Right ventricle myocardium inferior (tissue), 1 donor: ENCODE measurements around the gene BCAS3. TPM values are rescaled to one million over a fixed set of nuclear protein-coding genes. Genes with fewer than 3 reads are reported as not detected.

Experiments
- ATAC-seq: fragments of 200-7000 bp; cut with Tn5 transposase; one replicate; pipeline ENCODE4 v1.9.1; 2020; ENCODE audit warnings: mild to moderate bottlenecking, moderate library complexity
- DNase-seq: peaks from one replicate; pipeline ENCODE4 v3.0.0; 2021; ENCODE audit errors: missing footprints
- intact Hi-C: fragments of 100-400 bp; cut with DNase I; formaldehyde crosslinking; loops from one replicate; pipeline ENCODE4 v1.11.0; 2022
- total RNA-seq: library from RNA; stranded (reverse); fragmentation: NEBNext Ultra II Directional; extraction: Animal tissue kit (Norgen Biotek cat#: 25700); gene quantifications from one replicate; pipeline ENCODE4 v1.2.1, GENCODE V29; 2021
- donor health status: DM: no; HTN: yes; CAD: no; lungs with severe emphysema.

Gene BCAS3
- total RNA-seq, 1 donor from 2014 or later, result 13.3 TPM

DNA sequence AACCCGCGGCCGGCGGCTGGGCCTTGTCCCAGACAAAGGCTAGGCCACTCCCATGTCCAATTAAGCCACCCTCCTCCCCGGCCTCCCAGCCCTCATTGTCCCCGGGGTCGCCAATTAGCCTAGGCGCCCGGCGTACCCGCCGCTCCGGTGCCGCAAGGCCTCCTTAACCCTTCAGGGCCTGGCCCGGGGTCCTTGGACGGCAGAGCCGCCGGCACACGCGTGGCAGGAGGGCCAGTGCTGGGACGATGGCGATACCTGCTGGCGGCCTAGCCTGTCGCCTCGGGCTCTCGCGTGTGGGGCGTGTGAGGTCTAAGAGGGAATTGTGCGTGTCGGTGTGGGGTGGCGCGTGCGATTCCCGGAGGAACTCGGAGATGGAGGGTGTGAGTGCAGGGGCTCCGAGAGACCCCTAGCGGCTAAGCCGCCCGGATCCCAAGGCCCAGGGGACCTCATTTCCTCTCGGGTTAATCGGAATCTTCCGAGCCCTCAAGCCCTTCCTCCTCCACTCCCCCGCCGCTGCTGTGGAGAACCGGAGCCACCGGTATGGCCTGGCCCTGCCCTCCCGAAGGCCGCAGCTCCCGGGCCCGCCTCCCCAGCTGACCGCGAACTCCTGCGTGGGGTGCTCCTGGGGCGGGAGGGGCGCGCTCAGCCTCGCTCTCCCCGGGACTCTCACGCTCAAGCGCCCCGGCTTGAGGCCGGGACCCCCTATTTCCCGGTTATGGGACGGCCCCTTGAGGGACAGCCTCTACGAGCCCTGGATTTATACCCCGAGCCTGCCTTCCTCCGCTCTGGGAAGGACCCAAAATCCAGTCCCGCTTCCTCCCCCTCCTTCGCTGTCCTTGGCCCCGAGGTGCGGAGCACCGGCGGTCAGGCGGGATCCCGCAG, 733.9 kb downstream of the BCAS3 start:
- DNase-seq (peak; percentile 82), ATAC-seq (peak; percentile 51)
- intact Hi-C loops, result loop anchor here (1.0 to 10.0 kb wide), 5 partner anchors 63 to 689 kb away; no protein-coding TSS in a partner anchor

- ATAC-seq, result peak; percentile 82
- intact Hi-C loops, result loop anchor here (1.0 to 10.0 kb wide), 5 partner anchors 62 to 690 kb away; no protein-coding TSS in a partner anchor
- peak; percentile 91 for DNase-seq
Measured at GRCh38 chr17:61412143-61412859, 734.6 kb downstream of the BCAS3 start.

- ATAC-seq (no peak), DNase-seq (no peak)
- intact Hi-C loops, result loop anchor here (1.0 to 10.0 kb wide), 5 partner anchors 62 to 691 kb away; no protein-coding TSS in a partner anchor
Measured at GRCh38 chr17:61412860-61413660, 735.4 kb downstream of the BCAS3 start.

GRCh38 chr17:61413661-61414126, 736.0 kb downstream of the BCAS3 start:
- no peak for ATAC-seq
- intact Hi-C loops, result loop anchor here (2.0 to 10.0 kb wide), 4 partner anchors 61 to 691 kb away; no protein-coding TSS in a partner anchor
- DNase-seq, result no peak

DNA sequence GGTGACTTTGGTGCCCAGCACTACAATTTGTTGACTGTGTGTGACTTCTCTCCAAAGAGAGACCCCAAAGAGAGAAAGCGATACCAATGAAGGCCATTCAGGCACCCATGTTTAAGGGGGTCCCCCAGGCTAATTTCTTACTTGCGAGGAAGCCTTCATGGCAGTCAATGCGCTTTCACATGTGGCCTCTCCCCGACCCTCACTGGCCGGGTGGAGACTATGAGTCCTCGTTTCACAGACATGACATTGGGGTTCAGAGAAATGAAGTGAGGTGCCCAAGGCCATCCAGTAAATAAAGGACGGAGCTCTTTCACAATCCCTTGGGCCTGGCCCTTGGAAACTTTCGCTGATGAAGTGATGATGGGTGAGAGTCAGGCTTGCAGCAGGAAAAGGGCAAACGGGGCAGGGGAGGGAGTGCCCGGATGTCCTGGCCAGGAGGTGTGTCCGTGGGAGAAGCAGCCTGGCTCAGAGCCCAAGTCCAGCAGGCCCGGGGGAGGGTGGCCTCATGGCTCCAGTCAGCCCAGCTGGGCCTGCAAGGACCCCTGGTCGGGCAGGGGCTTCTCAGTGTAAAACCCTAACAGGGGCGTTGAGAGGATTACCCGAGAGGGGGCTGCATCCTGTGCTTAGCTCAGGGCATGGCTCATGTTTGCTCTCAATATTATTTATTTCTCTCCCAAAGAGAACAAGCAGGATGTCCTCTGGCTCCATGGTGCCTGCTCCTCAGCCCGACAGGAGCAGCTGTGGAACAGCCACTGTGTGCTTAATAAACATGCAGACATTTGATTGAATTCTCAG, 736.7 kb downstream of the BCAS3 start:
- DNase-seq (peak; percentile 52), ATAC-seq (no peak)
- intact Hi-C loops, result loop anchor here (5.0 to 10.0 kb wide), 3 partner anchors 60 to 692 kb away; no protein-coding TSS in a partner anchor

DNA sequence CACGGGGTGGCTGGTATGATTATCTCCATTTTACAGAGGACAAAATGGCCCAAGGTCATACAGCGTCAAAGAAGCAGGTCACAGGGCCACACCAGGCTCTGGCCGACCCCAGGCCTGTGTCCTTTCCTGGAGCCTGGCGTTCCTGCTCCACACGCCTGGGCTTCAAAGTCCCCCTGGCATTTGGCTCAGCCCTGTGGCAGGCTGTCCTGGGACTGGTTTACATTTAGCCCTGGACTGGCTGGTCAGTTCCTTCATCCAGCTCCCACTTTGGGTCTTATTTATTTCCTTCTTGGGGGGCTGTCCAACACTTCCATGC, 737.2 kb downstream of the BCAS3 start:
- intact Hi-C loops, result loop anchor here (5.0 to 10.0 kb wide), 3 partner anchors 60 to 693 kb away; no protein-coding TSS in a partner anchor
- no peak for ATAC-seq
- no peak for DNase-seq

GRCh38 chr17:61415374-61416210, 737.9 kb downstream of the BCAS3 start:
- peak; percentile 41 for DNase-seq
- ATAC-seq, result no peak
- intact Hi-C loops, result loop anchor here (10.0 kb wide), 1 partner anchor 59 kb away; no protein-coding TSS in a partner anchor

- DNase-seq (no peak), ATAC-seq (no peak)
- intact Hi-C loops, result loop anchor here (10.0 kb wide), 1 partner anchor 59 kb away; no protein-coding TSS in a partner anchor
Measured at GRCh38 chr17:61416211-61416539, 738.5 kb downstream of the BCAS3 start.

GRCh38 chr17:61416540-61417363, 739.1 kb downstream of the BCAS3 start:
- intact Hi-C loops, result loop anchor here (10.0 kb wide), 1 partner anchor 58 kb away; no protein-coding TSS in a partner anchor
- peak; percentile 94 for DNase-seq
- ATAC-seq, result peak; percentile 87

GRCh38 chr17:61418449-61418848, 740.8 kb downstream of the BCAS3 start:
- ATAC-seq (no peak), DNase-seq (no peak)
- intact Hi-C loops, result loop anchor here (10.0 kb wide), 1 partner anchor 56 kb away; no protein-coding TSS in a partner anchor

- no peak for ATAC-seq
- intact Hi-C loops, result loop anchor here (5.0 to 10.0 kb wide), 2 partner anchors 55 to 418 kb away; no protein-coding TSS in a partner anchor
- no peak for DNase-seq
Measured at GRCh38 chr17:61419496-61420046, 741.9 kb downstream of the BCAS3 start.

GRCh38 chr17:61420052-61420451, 742.4 kb downstream of the BCAS3 start:
- intact Hi-C loops, result loop anchor here (5.0 kb wide), 1 partner anchor 417 kb away; no protein-coding TSS in a partner anchor
- no peak for ATAC-seq
- DNase-seq, result no peak

- no peak for DNase-seq
- no peak for ATAC-seq
- intact Hi-C loops, result loop anchor here (5.0 kb wide), 1 partner anchor 416 kb away; no protein-coding TSS in a partner anchor
Measured at GRCh38 chr17:61420745-61421398, 743.2 kb downstream of the BCAS3 start.

DNA sequence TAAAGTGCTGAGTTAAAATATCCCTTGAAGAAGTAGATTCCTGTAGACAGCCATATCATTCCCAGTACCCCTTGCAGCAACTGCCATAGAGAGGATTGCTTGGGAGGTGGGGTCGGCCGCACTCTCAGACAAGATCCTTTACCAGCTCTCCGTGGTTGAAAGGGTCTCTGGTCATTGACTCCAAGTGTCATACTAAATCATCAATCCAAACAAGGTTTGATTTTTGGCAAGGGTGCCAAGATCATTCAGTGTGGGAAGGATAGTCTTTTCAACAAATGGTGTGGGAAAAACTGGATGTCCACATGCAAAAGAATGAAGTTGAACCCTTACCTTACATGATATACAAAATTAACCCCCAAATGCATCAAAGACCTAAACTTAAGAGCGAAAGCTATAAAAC, 743.8 kb downstream of the BCAS3 start:
- ATAC-seq (no peak), DNase-seq (no peak)
- intact Hi-C loops, result loop anchor here (5.0 kb wide), 1 partner anchor 416 kb away; no protein-coding TSS in a partner anchor
